ENCODE measurements around the gene C20orf202.
A peak's percentile ranks its signal among the peaks of the same experiment; 100 is the strongest.

The C20orf202 gene

GRCh38 chr20:1178623-1179022, 24.6 kb upstream of the C20orf202 start:
- TF ChIP-seq CTCF (IDR thresholded peaks at IDR 0.05; ENCODE audit: borderline replicate concordance, control extremely low read depth, extremely low read depth, insufficient read depth, missing control alignments), result no peak
- DNase-seq (ENCODE audit: low spot score), result no peak
- in situ Hi-C loops (cut with MboI; ENCODE audit: low sequenced_read_pairs, unreplicated experiment), result loop anchor here (25.0 kb wide), 1 partner anchor 366 kb away; no protein-coding TSS in a partner anchor

- TF ChIP-seq CTCF (IDR thresholded peaks at IDR 0.05; ENCODE audit: borderline replicate concordance, control extremely low read depth, extremely low read depth, insufficient read depth, missing control alignments), result no peak
- in situ Hi-C loops (cut with MboI; ENCODE audit: low sequenced_read_pairs, unreplicated experiment), result loop anchor here (25.0 kb wide), 1 partner anchor 369 kb away; no protein-coding TSS in a partner anchor
- no peak for DNase-seq (ENCODE audit: low spot score)
These were observed 22.3 kb upstream of the C20orf202 start for GRCh38 chr20:1180949-1181348.

GRCh38 chr20:1182106-1182505, 21.1 kb upstream of the C20orf202 start:
- in situ Hi-C loops (cut with MboI; ENCODE audit: low sequenced_read_pairs, unreplicated experiment), result loop anchor here (25.0 kb wide), 1 partner anchor 370 kb away; no protein-coding TSS in a partner anchor
- no peak for TF ChIP-seq CTCF (IDR thresholded peaks at IDR 0.05; ENCODE audit: borderline replicate concordance, control extremely low read depth, extremely low read depth, insufficient read depth, missing control alignments)
- DNase-seq (ENCODE audit: low spot score), result no peak

GRCh38 chr20:1183153-1183552, 20.1 kb upstream of the C20orf202 start:
- TF ChIP-seq CTCF (IDR thresholded peaks at IDR 0.05; ENCODE audit: borderline replicate concordance, control extremely low read depth, extremely low read depth, insufficient read depth, missing control alignments), result no peak
- in situ Hi-C loops (cut with MboI; ENCODE audit: low sequenced_read_pairs, unreplicated experiment), result loop anchor here (25.0 kb wide), 1 partner anchor 371 kb away; no protein-coding TSS in a partner anchor
- no peak for DNase-seq (ENCODE audit: low spot score)

GRCh38 chr20:1184260-1184637, 19.0 kb upstream of the C20orf202 start:
- no peak for DNase-seq (ENCODE audit: low spot score)
- TF ChIP-seq CTCF (IDR thresholded peaks at IDR 0.05; ENCODE audit: borderline replicate concordance, control extremely low read depth, extremely low read depth, insufficient read depth, missing control alignments), result no peak
- in situ Hi-C loops (cut with MboI; ENCODE audit: low sequenced_read_pairs, unreplicated experiment), result loop anchor here (25.0 kb wide), 1 partner anchor 372 kb away; no protein-coding TSS in a partner anchor

GRCh38 chr20:1184638-1185315, 18.5 kb upstream of the C20orf202 start, which contains the start of gene TMEM74B:
TSS of gene TMEM74B (minus strand) at chr20:1184981. CDS start at chr20:1183801, 1,180 bp downstream.
- DNase-seq (ENCODE audit: low spot score), result peak; percentile 49
- no peak for TF ChIP-seq CTCF (IDR thresholded peaks at IDR 0.05; ENCODE audit: borderline replicate concordance, control extremely low read depth, extremely low read depth, insufficient read depth, missing control alignments)

More at GRCh38 chr20:1184638-1185315, 18.5 kb upstream of the C20orf202 start, which contains the start of gene TMEM74B:
- in situ Hi-C loops (cut with MboI; ENCODE audit: low sequenced_read_pairs, unreplicated experiment), result loop anchor here (25.0 kb wide), 1 partner anchor 372 kb away; no protein-coding TSS in a partner anchor
